OCI-LY7 (cell line): Measurements from ENCODE around the gene CARMIL1.

Experiments used
- EZH2phosphoT487 ChIP-seq: fragments of 200-600 bp; sonication (generic); IDR thresholded peaks from 2 replicates; pipeline ENCODE4 v1.6.1; 2018; ENCODE audit warnings: low read depth, borderline replicate concordance, mild to moderate bottlenecking, mixed run types, antibody characterized with exemption, low read length, moderate library complexity, mixed read lengths
- TF ChIP-seq, protein P1 (sequence below): fragments of 200-600 bp; sonication (generic); conservative IDR thresholded peaks from 2 replicates; pipeline ENCODE4 v1.5.1; 2014; ENCODE audit warnings: mild to moderate bottlenecking, antibody characterized with exemption, low read length, moderate library complexity, mixed read lengths

DNA sequence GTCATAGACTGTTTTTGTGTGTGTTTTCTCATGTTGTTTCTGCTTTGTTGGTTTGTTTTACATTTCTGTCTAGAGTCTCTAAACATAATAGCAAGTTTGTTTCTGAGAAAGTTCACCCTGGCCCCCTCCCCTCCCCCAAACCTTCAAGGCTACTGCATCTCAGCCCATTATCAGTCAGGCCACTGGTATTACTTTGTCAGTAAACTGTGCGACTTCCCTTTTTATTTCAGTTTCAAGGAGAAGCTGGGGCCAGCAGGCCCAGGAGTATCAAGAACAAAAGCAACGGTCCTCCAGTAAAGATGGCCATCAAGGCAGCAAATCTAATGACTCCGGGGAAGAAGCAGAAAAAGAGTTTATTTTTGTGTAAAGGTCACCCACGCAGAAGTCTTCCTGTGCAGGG lies 340.0 kb downstream of the CARMIL1 start:
- TF ChIP-seq, protein P1, sequence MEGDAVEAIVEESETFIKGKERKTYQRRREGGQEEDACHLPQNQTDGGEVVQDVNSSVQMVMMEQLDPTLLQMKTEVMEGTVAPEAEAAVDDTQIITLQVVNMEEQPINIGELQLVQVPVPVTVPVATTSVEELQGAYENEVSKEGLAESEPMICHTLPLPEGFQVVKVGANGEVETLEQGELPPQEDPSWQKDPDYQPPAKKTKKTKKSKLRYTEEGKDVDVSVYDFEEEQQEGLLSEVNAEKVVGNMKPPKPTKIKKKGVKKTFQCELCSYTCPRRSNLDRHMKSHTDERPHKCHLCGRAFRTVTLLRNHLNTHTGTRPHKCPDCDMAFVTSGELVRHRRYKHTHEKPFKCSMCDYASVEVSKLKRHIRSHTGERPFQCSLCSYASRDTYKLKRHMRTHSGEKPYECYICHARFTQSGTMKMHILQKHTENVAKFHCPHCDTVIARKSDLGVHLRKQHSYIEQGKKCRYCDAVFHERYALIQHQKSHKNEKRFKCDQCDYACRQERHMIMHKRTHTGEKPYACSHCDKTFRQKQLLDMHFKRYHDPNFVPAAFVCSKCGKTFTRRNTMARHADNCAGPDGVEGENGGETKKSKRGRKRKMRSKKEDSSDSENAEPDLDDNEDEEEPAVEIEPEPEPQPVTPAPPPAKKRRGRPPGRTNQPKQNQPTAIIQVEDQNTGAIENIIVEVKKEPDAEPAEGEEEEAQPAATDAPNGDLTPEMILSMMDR: no peak
- no peak for TF ChIP-seq EZH2phosphoT487
